ENCODE results near the gene CCDC142. TPM values are rescaled to one million over a fixed set of nuclear protein-coding genes. Genes with fewer than 3 reads are reported as not detected.

The CCDC142 gene
- total RNA-seq, 1 experiment from 2014 or later: 24.2 TPM

DNA sequence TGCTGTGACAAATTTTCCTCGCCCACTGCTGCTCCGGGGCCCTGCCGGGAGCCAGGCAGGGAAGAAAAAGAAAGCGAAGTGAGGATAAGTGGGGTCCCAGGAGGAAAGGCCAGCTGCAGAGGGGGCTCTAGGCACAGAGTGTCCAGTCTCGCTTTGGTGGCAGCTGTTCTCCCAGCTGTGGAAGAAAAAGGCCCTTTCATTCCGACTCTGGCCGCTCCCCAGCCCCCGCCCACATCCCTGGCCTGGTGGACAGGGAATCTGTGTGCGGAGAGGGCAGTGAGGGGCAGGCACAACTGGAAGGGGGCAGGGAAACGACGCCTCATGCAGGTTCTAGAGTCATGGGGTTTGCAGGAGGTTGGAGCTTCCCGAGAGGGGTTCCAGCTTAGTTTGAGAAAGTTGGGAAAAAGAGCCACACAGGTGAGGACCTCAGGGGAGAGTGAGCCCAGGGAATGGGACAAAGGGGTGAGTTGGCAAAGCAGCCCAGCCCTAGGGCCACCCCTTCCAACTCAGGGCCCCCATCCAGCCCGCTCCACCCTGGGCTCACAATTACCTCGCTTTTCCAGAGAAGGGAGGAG lies 42.9 kb downstream of the CCDC142 start:
- in situ Hi-C loops (cut with HindIII; ENCODE audit: low pct_unique_long_range_greater_than_20kb, low sequenced_read_pairs): no loop called here
- Histone ChIP-seq H3K4me3 (ENCODE audit: low read depth in 2 of 2, low read length in 2 of 2) (peak overlapping the region; percentile 67 to 93), H3K27me3 (ENCODE audit: control insufficient read depth, insufficient read depth, low read length) (peaks cover 1% of the 10 kb centered on the region; the same call in 1 of the 2 replicates), H3K36me3 (ENCODE audit: control insufficient read depth, insufficient read depth, low read length) (no peaks in the 10 kb centered on the region), H3K4me1 (ENCODE audit: control insufficient read depth, insufficient read depth, low read length) (peaks cover 10% of the 10 kb centered on the region), H3K9me3 (ENCODE audit: control insufficient read depth, insufficient read depth, low read depth, low read length) (no peaks in the 10 kb centered on the region), H3K27ac (ENCODE audit: low read length) (peak overlapping the region; percentile 90)
- ATAC-seq: no peak
- ChIA-PET POLR2A (interaction anchor here (0.6 to 1.5 kb wide), 2 partner anchors 18 to 19 kb away, joined by 3 to 4 read pairs; partner anchors contain the start of genes C2orf81 and WDR54), CTCF (no interaction called here)
- no peak for TF ChIP-seq SIN3A (IDR thresholded peaks at IDR 0.05; ENCODE audit: borderline replicate concordance, insufficient read depth, low read depth, low read length)
- no peak for DNase-seq (ENCODE audit: low read depth, low spot score)
- BruUV-seq (replicated peaks): no TSS peak
- intact Hi-C loops (cut with micrococcal nuclease; ENCODE audit: unreplicated experiment): no loop called here

GRCh38 chr2:74439373-74439772 lies 43.4 kb downstream of the CCDC142 start:
- POLR2A ChIA-PET: interaction anchor here (1.5 kb wide), 1 partner anchor 18 kb away, joined by 3 read pairs; the partner anchor contains the start of genes C2orf81 and WDR54
- in situ Hi-C loops (cut with HindIII; ENCODE audit: low pct_unique_long_range_greater_than_20kb, low sequenced_read_pairs): no loop called here

More at GRCh38 chr2:74439373-74439772, 43.4 kb downstream of the CCDC142 start:
- no peaks in the 10 kb centered on the region for H3K27me3 ChIP-seq (ENCODE audit: control insufficient read depth, insufficient read depth, low read length)
- peak overlapping the region; percentile 90 for H3K27ac ChIP-seq (ENCODE audit: low read length)
- peaks cover 10% of the 10 kb centered on the region for H3K4me1 ChIP-seq (ENCODE audit: control insufficient read depth, insufficient read depth, low read length)
- no peaks in the 10 kb centered on the region for H3K36me3 ChIP-seq (ENCODE audit: control insufficient read depth, insufficient read depth, low read length)
- no peak for DNase-seq (ENCODE audit: low read depth, low spot score)
- TF ChIP-seq, protein P1, sequence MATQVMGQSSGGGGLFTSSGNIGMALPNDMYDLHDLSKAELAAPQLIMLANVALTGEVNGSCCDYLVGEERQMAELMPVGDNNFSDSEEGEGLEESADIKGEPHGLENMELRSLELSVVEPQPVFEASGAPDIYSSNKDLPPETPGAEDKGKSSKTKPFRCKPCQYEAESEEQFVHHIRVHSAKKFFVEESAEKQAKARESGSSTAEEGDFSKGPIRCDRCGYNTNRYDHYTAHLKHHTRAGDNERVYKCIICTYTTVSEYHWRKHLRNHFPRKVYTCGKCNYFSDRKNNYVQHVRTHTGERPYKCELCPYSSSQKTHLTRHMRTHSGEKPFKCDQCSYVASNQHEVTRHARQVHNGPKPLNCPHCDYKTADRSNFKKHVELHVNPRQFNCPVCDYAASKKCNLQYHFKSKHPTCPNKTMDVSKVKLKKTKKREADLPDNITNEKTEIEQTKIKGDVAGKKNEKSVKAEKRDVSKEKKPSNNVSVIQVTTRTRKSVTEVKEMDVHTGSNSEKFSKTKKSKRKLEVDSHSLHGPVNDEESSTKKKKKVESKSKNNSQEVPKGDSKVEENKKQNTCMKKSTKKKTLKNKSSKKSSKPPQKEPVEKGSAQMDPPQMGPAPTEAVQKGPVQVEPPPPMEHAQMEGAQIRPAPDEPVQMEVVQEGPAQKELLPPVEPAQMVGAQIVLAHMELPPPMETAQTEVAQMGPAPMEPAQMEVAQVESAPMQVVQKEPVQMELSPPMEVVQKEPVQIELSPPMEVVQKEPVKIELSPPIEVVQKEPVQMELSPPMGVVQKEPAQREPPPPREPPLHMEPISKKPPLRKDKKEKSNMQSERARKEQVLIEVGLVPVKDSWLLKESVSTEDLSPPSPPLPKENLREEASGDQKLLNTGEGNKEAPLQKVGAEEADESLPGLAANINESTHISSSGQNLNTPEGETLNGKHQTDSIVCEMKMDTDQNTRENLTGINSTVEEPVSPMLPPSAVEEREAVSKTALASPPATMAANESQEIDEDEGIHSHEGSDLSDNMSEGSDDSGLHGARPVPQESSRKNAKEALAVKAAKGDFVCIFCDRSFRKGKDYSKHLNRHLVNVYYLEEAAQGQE (IDR thresholded peaks at IDR 0.05; ENCODE audit: insufficient read depth in 1 of 2, low read depth in 2 of 2, low read length in 1 of 2): no peak
- no peak for TF ChIP-seq SIN3A (IDR thresholded peaks at IDR 0.05; ENCODE audit: borderline replicate concordance, insufficient read depth, low read depth, low read length)
- TF ChIP-seq CTCF (IDR thresholded peaks at IDR 0.05): no peak
- TF ChIP-seq TCF7L2 (IDR thresholded peaks at IDR 0.05; ENCODE audit: low read depth, low read length): no peak
- TF ChIP-seq POLR2AphosphoS5 (IDR thresholded peaks at IDR 0.05; ENCODE audit: low read depth, low read length): no peak
- BruUV-seq (replicated peaks): no TSS peak
- CTCF ChIA-PET: no interaction called here
- intact Hi-C loops (cut with micrococcal nuclease; ENCODE audit: unreplicated experiment): no loop called here
- ATAC-seq: no peak
- H3K9me3 ChIP-seq (ENCODE audit: control insufficient read depth, insufficient read depth, low read depth, low read length): no peaks in the 10 kb centered on the region
- H3K4me3 ChIP-seq (ENCODE audit: low read depth in 2 of 2, low read length in 2 of 2): peak overlapping the region; percentile 67 to 93
